ENCODE data around the gene RGS3.

The RGS3 gene

GRCh38 chr9:113626735-113627495 is 163.4 kb downstream of the RGS3 start:
- TF ChIP-seq CTCF (IDR thresholded peaks at IDR 0.05; ENCODE audit: low read depth, low read length), result no peak
- no peak overlapping the region for H3K4me3 ChIP-seq (ENCODE audit: low read depth, low read length)

GRCh38 chr9:113628621-113629020 is 165.1 kb downstream of the RGS3 start:
- TF ChIP-seq CTCF (IDR thresholded peaks at IDR 0.05; ENCODE audit: low read depth, low read length), result no peak
- H3K4me3 ChIP-seq (ENCODE audit: low read depth, low read length), result no peak overlapping the region

GRCh38 chr9:113630386-113631136 is 167.0 kb downstream of the RGS3 start:
- no peak for TF ChIP-seq CTCF (IDR thresholded peaks at IDR 0.05; ENCODE audit: low read depth, low read length)
- no peak overlapping the region for H3K4me3 ChIP-seq (ENCODE audit: low read depth, low read length)

GRCh38 chr9:113631137-113631765 is 167.7 kb downstream of the RGS3 start:
- H3K4me3 ChIP-seq (ENCODE audit: low read depth, low read length), result no peak overlapping the region
- TF ChIP-seq CTCF (IDR thresholded peaks at IDR 0.05; ENCODE audit: low read depth, low read length), result no peak

GRCh38 chr9:113631871-113632665 is 168.5 kb downstream of the RGS3 start:
- no peak for TF ChIP-seq CTCF (IDR thresholded peaks at IDR 0.05; ENCODE audit: low read depth, low read length)
- H3K4me3 ChIP-seq (ENCODE audit: low read depth, low read length), result no peak overlapping the region

- no peak for TF ChIP-seq CTCF (IDR thresholded peaks at IDR 0.05; ENCODE audit: low read depth, low read length)
- H3K4me3 ChIP-seq (ENCODE audit: low read depth, low read length), result no peak overlapping the region
Observed at GRCh38 chr9:113632776-113633590, 169.5 kb downstream of the RGS3 start.

Measured in WI38 (cell line).